ENCODE data around the gene SH2D6.

DNA sequence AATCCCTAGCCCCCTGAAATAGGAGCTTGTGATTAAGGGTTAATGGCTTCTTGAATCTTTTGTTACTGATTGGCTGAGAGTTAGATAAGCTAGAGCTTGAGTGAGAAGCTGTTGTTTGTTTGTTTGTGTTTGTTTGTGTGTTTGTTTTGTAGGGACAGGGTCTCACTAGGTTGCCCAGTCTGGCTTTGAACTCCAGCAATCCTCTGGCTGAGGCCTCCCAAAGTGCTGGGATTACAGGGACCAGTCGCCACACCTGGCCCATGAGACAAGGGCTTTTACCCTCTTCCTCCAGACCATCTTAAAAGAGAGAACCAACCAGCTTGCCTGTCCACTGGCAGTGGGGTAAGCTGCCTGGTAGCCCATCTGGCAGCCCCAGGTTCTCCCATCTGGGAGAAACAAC, 58.1 kb downstream of the SH2D6 start:
- TF ChIP-seq ZKSCAN8 (CRISPR knock-in tag; IDR thresholded peaks at IDR 0.05) (no peak), POLR2A (conservative IDR thresholded peaks at IDR 0.05) (no peak), RFX5 (IDR thresholded peaks at IDR 0.05; ENCODE audit: low read depth, low read length) (no peak), POLR2AphosphoS5 (IDR thresholded peaks at IDR 0.05; ENCODE audit: control insufficient read depth, insufficient read depth, low read depth, low read length) (no peak), TEAD1 (CRISPR knock-in tag; IDR thresholded peaks at IDR 0.05) (no peak), RNF2 (IDR thresholded peaks at IDR 0.05) (no peak), RBBP5 (IDR thresholded peaks at IDR 0.05; ENCODE audit: borderline replicate concordance, insufficient read depth, low read length, poor library complexity, severe bottlenecking) (no peak), NBN (IDR thresholded peaks at IDR 0.05; ENCODE audit: low read depth) (no peak), EZH2 (IDR thresholded peaks at IDR 0.05; ENCODE audit: borderline replicate concordance, low read depth, low read length) (no peak)
- TF ChIP-seq, protein P1, sequence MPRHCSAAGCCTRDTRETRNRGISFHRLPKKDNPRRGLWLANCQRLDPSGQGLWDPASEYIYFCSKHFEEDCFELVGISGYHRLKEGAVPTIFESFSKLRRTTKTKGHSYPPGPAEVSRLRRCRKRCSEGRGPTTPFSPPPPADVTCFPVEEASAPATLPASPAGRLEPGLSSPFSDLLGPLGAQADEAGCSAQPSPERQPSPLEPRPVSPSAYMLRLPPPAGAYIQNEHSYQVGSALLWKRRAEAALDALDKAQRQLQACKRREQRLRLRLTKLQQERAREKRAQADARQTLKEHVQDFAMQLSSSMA (CRISPR knock-in tag; IDR thresholded peaks at IDR 0.05): no peak
- TF ChIP-seq, protein P2, sequence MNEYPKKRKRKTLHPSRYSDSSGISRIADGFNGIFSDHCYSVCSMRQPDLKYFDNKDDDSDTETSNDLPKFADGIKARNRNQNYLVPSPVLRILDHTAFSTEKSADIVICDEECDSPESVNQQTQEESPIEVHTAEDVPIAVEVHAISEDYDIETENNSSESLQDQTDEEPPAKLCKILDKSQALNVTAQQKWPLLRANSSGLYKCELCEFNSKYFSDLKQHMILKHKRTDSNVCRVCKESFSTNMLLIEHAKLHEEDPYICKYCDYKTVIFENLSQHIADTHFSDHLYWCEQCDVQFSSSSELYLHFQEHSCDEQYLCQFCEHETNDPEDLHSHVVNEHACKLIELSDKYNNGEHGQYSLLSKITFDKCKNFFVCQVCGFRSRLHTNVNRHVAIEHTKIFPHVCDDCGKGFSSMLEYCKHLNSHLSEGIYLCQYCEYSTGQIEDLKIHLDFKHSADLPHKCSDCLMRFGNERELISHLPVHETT (CRISPR knock-in tag; conservative IDR thresholded peaks at IDR 0.05 in 1 of 2, IDR thresholded peaks at IDR 0.05 in 1 of 2): no peak

Data from K562 (cell line).